Neural progenitor cell (in vitro differentiated cells): ENCODE measurements around the gene THBD.

Source experiments
- EZH2 ChIP-seq: fragments of 200-600 bp; sonication (generic); IDR thresholded peaks from 2 replicates; pipeline ENCODE4 v1.6.1; 2017; ENCODE audit warnings: antibody characterized with exemption, mild to moderate bottlenecking, moderate library complexity
- EZH2phosphoT487 ChIP-seq: fragments of 200-600 bp; sonication (generic); IDR thresholded peaks from 2 replicates; pipeline ENCODE4 v1.6.1; 2017; ENCODE audit warnings: antibody characterized with exemption
- TF ChIP-seq, protein P1 (sequence below): fragments of 200-600 bp; sonication (generic); IDR thresholded peaks from 2 replicates; pipeline ENCODE4 v1.5.1; 2017; ENCODE audit warnings: antibody characterized with exemption, mild to moderate bottlenecking

DNA sequence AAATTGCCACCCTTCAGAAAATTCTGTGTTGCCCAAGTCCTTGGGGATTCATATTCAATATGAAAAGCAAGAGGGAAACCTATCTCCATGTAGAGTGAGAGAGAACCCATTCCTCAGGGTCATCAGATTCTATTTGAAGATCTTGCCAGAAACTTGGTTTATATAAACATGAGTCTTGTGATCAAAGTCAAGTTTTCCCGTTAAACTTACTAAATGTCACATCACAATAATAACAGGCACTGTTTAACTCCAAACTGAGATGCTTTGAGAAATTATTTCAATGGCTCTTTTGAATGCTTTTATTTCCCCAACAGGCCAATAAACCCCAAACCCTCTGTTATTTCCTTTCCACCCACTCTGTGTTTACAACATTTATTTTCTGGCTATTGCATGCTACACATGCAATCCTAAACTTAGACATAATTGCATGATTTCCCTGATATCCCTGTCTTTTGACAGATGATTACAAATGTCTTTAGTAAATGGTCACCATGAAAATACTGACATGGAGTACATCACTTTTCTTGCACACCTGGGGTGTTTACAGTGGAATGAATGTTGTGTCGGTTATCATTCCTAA is 45.5 kb downstream of the THBD start:
- TF ChIP-seq EZH2phosphoT487 (no peak), EZH2 (no peak)
- TF ChIP-seq, protein P1, sequence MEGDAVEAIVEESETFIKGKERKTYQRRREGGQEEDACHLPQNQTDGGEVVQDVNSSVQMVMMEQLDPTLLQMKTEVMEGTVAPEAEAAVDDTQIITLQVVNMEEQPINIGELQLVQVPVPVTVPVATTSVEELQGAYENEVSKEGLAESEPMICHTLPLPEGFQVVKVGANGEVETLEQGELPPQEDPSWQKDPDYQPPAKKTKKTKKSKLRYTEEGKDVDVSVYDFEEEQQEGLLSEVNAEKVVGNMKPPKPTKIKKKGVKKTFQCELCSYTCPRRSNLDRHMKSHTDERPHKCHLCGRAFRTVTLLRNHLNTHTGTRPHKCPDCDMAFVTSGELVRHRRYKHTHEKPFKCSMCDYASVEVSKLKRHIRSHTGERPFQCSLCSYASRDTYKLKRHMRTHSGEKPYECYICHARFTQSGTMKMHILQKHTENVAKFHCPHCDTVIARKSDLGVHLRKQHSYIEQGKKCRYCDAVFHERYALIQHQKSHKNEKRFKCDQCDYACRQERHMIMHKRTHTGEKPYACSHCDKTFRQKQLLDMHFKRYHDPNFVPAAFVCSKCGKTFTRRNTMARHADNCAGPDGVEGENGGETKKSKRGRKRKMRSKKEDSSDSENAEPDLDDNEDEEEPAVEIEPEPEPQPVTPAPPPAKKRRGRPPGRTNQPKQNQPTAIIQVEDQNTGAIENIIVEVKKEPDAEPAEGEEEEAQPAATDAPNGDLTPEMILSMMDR = no peak
